Coronary artery (tissue), 2 donors: ENCODE measurements around the gene SNN.
A peak's percentile ranks its signal among the peaks of the same experiment; 100 is the strongest.

ENCODE experiments used
- DNase-seq: peaks from one replicate; pipeline ENCODE4 v3.0.0-alpha.2; 2017; ENCODE audit warnings: low spot score
- H3K27ac ChIP-seq, 2 donors: fragments of 200-600 bp; sonication (generic); one replicate each; pipeline ENCODE4 v1.5.1; 2016 to 2019
- H3K4me3 ChIP-seq: fragments of 200-600 bp; sonication (generic); 2 replicates; pipeline ENCODE4 v1.5.1; 2016; ENCODE audit warnings: mild to moderate bottlenecking, moderate library complexity
- TF ChIP-seq, protein P1 (sequence below): fragments of 200-600 bp; sonication (generic); IDR thresholded peaks from one replicate; pipeline ENCODE4 v1.5.1; 2019; ENCODE audit warnings: antibody characterized with exemption

The SNN gene

DNA sequence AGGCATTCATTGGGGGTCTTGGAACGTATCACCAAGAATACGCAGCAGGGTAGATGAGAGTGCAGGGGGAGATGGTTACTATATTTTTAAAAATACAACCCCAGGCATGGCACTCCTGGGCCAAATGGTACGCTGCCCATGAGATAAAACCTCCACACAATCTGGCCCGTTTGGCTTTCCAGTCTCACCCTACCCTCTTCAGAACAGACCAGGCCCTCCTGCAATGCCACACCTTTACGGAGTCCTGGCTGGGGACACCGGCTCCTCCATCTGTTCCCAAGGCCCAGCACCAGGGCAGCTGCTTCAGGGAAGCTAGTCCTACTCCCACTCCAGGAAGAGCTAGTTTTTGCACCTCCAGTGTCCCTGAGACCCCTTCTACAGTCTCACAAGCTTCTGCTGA, 24.4 kb downstream of the SNN start:
- peak; percentile 28 for DNase-seq
- Histone ChIP-seq H3K4me3 (no peak overlapping the region), H3K27ac (no peak overlapping the region)
- TF ChIP-seq, protein P1, sequence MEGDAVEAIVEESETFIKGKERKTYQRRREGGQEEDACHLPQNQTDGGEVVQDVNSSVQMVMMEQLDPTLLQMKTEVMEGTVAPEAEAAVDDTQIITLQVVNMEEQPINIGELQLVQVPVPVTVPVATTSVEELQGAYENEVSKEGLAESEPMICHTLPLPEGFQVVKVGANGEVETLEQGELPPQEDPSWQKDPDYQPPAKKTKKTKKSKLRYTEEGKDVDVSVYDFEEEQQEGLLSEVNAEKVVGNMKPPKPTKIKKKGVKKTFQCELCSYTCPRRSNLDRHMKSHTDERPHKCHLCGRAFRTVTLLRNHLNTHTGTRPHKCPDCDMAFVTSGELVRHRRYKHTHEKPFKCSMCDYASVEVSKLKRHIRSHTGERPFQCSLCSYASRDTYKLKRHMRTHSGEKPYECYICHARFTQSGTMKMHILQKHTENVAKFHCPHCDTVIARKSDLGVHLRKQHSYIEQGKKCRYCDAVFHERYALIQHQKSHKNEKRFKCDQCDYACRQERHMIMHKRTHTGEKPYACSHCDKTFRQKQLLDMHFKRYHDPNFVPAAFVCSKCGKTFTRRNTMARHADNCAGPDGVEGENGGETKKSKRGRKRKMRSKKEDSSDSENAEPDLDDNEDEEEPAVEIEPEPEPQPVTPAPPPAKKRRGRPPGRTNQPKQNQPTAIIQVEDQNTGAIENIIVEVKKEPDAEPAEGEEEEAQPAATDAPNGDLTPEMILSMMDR = no peak

DNA sequence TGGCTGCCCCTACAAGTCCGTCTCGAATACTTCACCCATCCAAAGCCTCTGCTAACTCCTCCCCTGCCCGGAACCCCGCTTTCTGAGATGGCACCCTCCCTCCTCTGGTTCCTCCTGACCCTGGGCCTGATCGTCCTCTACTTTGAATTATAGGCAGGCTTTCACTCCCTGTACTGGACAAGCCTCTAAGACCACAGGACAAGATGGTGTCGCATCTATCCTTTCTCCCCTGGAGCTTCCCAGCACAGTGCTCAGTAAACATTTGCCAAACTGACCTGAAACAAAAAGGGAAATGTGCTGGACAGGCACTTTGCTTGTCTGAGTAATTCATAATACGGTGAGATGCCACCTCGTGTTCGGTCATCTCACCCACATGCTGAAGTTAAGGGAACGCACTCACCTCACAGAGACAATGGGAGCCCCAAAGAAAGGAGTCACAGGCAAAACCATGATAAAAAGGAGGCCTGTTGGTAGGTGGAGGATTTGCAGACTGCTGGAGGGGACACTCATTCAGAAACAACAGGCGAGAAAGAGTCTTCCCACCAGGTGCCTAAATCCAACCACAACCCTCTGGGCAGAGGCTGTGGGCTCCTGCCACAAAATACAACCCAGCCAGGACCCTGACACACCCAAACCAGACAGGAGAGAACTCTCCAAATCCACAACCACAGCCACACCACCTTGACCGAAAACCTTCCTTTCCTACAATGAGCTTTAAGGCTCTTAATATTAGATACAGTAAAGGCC, 28.2 kb downstream of the SNN start:
- H3K4me3 ChIP-seq = no peak overlapping the region
- peak; percentile 64 for DNase-seq
- TF ChIP-seq, protein P1 = no peak
- no peak overlapping the region for H3K27ac ChIP-seq

- no peak overlapping the region for H3K27ac ChIP-seq
- DNase-seq = no peak
- TF ChIP-seq, protein P1 = no peak
- H3K4me3 ChIP-seq = no peak overlapping the region
These were observed 29.1 kb downstream of the SNN start for GRCh38 chr16:11697319-11697718.

DNA sequence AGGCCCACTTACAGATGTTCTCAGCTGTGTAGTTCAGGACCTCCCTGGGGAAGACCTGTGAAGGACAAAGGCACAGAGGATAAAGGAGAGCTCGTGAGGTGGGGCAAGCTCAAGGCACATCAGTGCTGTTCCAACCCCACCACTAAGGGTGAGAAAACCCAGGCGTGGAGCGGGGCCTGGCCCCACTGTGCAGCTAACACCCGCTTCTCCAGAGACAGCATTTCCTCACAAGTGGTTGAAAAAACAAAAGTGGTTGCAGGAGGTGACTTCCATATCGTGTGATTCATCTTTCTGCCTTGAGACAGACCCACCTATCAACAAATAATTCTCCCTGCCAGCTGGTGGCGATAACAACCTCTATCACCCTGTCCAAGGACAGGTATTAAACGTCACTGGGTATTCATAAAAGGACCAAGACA, 30.0 kb downstream of the SNN start:
- Histone ChIP-seq H3K27ac (no peak overlapping the region), H3K4me3 (no peak overlapping the region)
- peak; percentile 35 for DNase-seq
- TF ChIP-seq, protein P1 = no peak

DNA sequence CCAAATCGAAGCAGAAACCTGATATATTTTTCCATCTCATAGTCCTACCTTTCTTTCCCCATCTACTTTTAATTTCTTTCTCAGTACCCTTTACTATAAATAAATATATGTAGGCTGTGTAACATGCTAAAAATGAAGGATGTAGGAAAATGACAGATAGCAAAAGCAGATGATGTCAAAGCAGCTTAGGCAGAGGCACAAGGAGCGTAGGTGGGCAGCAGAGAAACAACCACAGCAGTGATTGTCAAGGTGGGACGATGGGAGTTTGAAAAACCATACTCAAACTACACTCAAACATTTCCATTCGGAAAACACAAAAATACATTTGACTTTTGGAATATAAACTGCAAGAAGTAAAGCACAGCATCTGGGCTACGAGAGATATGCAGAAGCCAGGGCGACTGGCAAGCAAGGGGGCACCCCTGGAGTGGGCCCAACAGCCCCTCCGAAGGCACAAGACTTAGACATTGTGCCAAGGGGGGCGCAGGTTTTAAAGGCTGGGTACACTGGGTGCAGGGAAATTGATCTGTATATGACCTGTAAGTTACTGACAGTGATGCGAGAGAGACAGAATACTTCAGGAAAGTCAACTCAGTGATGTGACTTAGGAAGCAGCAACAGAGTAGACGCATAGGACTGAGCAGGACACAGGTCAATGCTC, 31.1 kb downstream of the SNN start:
- no peak overlapping the region for H3K27ac ChIP-seq
- TF ChIP-seq, protein P1 = no peak
- no peak overlapping the region for H3K4me3 ChIP-seq
- peak; percentile 57 for DNase-seq

GRCh38 chr16:11700264-11701029, 32.2 kb downstream of the SNN start:
- DNase-seq = peak; percentile 9
- TF ChIP-seq, protein P1 = no peak
- H3K27ac ChIP-seq = no peak overlapping the region
- H3K4me3 ChIP-seq = no peak overlapping the region
